ENCODE results near the gene EXTL2.

GRCh38 chr1:100924212-100924611 is 29.6 kb upstream of the EXTL2 start:
- no peak for TF ChIP-seq CTCF (IDR thresholded peaks at IDR 0.05)
- TF ChIP-seq POLR2A (IDR thresholded peaks at IDR 0.05): no peak
